MG63 (cell line): Measurements from ENCODE around the gene HTR2A. TPM values are rescaled to one million over a fixed set of nuclear protein-coding genes. Genes with fewer than 3 reads are reported as not detected.

Source experiments
- DNase-seq: peaks from one replicate; pipeline ENCODE4 v3.0.0-alpha.2; 2020
- H3K27me3 ChIP-seq: fragments of 250-450 bp; sonication (Bioruptor Pico); 2 replicates; pipeline ENCODE4 v1.5.1; 2020; ENCODE audit warnings: mild to moderate bottlenecking, moderate library complexity
- H3K36me3 ChIP-seq: fragments of 250-450 bp; sonication (Bioruptor Pico); 2 replicates; pipeline ENCODE4 v1.5.1; 2020; ENCODE audit warnings: mild to moderate bottlenecking, moderate library complexity
- H3K4me3 ChIP-seq: fragments of 250-450 bp; sonication (Bioruptor Pico); 2 replicates; pipeline ENCODE4 v1.5.1; 2020; ENCODE audit warnings: mild to moderate bottlenecking, moderate library complexity
- H3K9me3 ChIP-seq: fragments of 250-450 bp; sonication (Bioruptor Pico); 2 replicates; pipeline ENCODE4 v1.5.1; 2020; ENCODE audit warnings: mild to moderate bottlenecking, moderate library complexity
- total RNA-seq: library from RNA; depleted of rRNA; stranded (reverse); fragments of >200 nt; shearing (Covaris generic); gene quantifications from 2 replicates; pipeline ENCODE4 v1.2.3, GENCODE V29; 2014; ENCODE audit warnings: low replicate concordance; rRNA removed

HTR2A gene
- total RNA-seq, 1 experiment from 2014 or later: not detected

DNA sequence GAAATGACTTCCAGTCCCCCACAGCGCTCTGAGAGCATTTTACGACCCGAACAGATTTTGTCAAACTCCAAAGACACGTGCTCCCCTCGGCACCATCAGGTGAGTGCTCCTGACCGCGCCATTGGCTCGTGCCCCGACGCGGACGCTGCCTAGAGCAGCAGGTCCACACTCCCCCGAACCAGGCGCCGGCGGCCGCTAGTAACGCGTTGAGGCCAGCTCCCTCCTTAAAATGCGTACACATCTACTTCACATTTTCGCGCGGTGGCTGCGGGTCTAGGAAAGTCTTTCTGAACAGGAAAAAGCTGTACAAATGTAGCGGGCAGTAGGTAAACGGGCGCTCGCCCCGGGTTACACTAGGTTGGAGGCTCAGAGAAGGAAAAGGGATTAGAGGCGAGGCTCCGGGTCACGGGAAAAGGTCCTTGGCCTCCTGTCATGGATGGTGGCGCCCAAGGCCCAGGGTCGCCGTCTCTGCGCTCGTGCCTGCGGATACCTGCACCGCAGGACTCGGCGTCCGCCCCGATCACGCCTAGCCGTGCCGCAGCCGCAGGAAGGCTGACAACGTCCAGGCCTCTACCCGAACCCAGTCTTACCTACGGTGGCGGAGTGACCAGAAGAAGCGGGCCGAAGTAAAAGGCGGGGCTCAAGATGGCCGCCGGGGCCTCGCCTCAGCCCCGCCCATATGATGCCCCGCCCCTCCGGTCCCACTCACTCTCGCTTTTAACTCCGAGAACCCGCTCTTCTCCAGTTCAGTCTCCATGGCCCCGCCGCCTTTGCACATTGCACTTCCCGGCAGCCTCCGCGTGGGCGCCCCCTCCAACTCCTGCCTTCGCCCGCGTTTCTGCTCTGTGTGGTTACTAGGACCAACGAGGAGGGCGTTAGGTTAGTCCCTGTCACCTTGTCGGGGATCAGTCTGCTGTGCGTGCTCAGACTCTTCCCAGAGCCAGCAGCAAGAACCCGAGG is 100.1 kb downstream of the HTR2A start, which contains the start of gene ESD:
Gene ESD, minus strand, starts transcription at position 647 of the 960 bp plus-strand sequence. CDS start 5,748 bp downstream, outside the sequence.
- Histone ChIP-seq H3K4me3 (peak within 1 kb of the TSS; percentile 87), H3K36me3 (peaks cover 9% of the 10 kb centered on the region; the same call in 1 of the 2 replicates), H3K27me3 (no peaks in the 10 kb centered on the region), H3K9me3 (no peaks in the 10 kb centered on the region)
- DNase-seq: peak; percentile 95

DNA sequence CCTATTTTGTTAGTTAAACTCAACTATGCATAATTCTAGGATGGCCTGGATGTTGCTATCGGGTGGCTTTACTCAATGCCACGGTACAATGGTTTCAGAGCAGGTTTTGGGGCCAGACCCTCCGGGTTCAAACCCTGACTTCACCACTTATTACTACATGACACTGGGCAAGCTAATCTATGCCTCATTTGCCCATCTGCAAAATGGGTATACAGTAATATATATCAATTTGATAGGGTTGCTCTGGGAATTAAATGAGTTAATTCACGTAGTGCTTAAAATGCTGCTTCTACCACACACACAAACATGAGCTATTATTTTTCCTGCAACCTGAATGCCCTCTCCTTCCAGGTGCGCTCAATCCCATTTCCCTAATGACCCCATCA is 100.7 kb downstream of the HTR2A start:
- DNase-seq: no peak
- no peaks in the 10 kb centered on the region for H3K9me3 ChIP-seq
- H3K27me3 ChIP-seq: no peaks in the 10 kb centered on the region
- peak overlapping the region; percentile 87 for H3K4me3 ChIP-seq
- H3K36me3 ChIP-seq: peaks cover 15% of the 10 kb centered on the region

DNA sequence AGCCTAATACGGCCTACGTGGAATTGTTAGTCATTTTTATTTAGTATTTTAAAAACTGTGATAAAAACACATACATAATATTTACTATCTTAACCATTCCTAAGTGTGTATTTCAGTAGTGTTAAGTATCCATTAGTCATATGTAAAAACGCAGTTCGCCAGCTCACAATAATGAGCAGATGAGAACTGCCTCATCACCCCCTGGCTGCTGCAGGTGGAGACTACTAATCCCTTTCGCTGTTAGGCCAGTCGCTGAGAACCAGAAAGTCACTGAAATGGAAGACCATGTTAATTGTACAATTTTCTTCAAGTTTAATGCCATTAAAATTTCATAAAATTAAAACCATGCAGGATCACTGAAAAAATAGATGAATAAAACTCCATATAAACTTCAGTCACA is 101.5 kb downstream of the HTR2A start:
- peaks cover 23% of the 10 kb centered on the region for H3K36me3 ChIP-seq
- no peak overlapping the region for H3K4me3 ChIP-seq
- DNase-seq: no peak
- H3K27me3 ChIP-seq: no peaks in the 10 kb centered on the region
- no peaks in the 10 kb centered on the region for H3K9me3 ChIP-seq

DNA sequence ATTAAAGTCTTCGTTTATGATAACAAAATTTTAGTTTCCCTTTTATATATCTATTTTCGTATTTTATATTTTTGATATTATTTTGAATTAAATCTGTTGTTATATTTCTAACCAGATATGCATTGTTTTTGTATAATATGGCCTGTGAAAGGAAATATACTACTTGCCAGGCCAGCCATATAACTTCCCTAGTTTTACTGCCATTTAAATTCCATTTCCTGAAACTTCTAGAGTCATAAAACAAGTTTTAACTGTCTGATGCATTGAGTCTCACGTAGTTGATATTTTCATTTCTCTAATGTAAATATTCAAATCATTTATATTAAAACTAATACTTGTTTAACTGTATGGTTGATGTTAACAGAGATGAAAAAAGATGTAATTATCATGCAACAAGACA is 113.3 kb downstream of the HTR2A start:
- Histone ChIP-seq H3K4me3 (no peak overlapping the region), H3K9me3 (no peaks in the 10 kb centered on the region), H3K27me3 (no peaks in the 10 kb centered on the region), H3K36me3 (peaks cover 94% of the 10 kb centered on the region)
- no peak for DNase-seq

DNA sequence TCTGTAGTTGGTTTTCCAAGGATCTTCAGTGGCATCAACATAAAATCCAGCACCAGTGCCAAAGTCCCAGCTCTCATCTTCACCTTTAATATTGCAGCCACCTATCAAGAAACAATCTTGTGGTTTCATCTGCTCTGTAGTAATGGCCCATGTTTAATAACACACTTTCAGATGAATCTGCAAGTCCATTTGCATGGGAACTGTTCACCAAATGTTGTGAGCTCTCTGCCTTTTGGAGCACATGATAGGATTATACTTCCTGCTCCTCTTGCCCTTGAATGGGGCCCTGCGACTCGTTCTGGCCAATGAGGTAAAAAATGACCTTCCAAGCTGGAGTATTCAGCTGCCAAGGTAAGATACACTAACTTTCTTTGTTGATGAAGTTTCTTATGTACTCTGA is 114.2 kb downstream of the HTR2A start:
- Histone ChIP-seq H3K9me3 (no peaks in the 10 kb centered on the region), H3K36me3 (peaks cover 95% of the 10 kb centered on the region), H3K4me3 (no peak overlapping the region), H3K27me3 (no peaks in the 10 kb centered on the region)
- DNase-seq: no peak

DNA sequence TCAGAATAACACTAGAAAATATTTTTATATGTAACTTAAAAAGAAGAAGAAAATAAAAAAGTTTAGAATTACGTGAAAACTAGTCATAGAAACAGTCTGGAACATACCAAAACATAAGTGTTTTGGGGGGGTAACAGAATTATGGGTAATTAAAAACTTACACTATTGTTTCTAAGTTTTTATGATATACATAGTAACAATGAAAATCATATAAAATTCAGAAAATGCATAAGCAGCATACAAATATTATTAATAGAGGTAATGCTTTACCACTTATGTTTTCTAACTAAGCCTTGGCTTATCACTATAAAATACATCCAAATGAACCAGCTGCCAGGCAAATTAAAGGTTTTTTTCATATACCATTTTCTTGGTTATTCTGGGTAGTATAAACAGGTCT is 114.8 kb downstream of the HTR2A start:
- DNase-seq: no peak
- H3K36me3 ChIP-seq: peaks cover 96% of the 10 kb centered on the region

More for the DNA sequence above, 114.8 kb downstream of the HTR2A start:
- H3K27me3 ChIP-seq: no peaks in the 10 kb centered on the region
- no peak overlapping the region for H3K4me3 ChIP-seq
- no peaks in the 10 kb centered on the region for H3K9me3 ChIP-seq

Other genes starting within 250 kb of the HTR2A start
- 161 and 225 TPM in 2 replicates for gene ESD, start 99.9 kb downstream of the HTR2A start, total RNA-seq